ENCODE data around the gene P2RY6.

P2RY6 gene

GRCh38 chr11:73347067-73347466 is 74.9 kb downstream of the P2RY6 start:
- Histone ChIP-seq H3K4me3 (ENCODE audit: low read depth in 1 of 2, low read length in 2 of 2) (no peak overlapping the region), H4K20me1 (ENCODE audit: insufficient read depth, low read length) (0 out of 2 replicates have a peak, but pooled peaks cover 5% of the 10 kb centered on the region), H3K4me1 (ENCODE audit: insufficient read depth, low read length) (peaks cover 2% of the 10 kb centered on the region; the same call in 1 of the 2 replicates), H3K27me3 (ENCODE audit: insufficient read depth, low read length, poor library complexity) (no peaks in the 10 kb centered on the region), H3K9ac (ENCODE audit: low read depth, low read length) (no peak overlapping the region), H3K79me2 (ENCODE audit: insufficient read depth, low read length) (no peaks in the 10 kb centered on the region), H2AFZ (ENCODE audit: low read depth, low read length) (no peak overlapping the region), H3K9me3 (ENCODE audit: insufficient read depth, low read length, severe bottlenecking) (no peaks in the 10 kb centered on the region), H3K4me2 (ENCODE audit: insufficient read depth, low read length) (no peak overlapping the region), H3K36me3 (ENCODE audit: insufficient read depth, low read length) (no peaks in the 10 kb centered on the region), H3K27ac (ENCODE audit: low read length) (no peak overlapping the region)
- no peak for DNase-seq
- TF ChIP-seq CTCF (IDR thresholded peaks at IDR 0.05; ENCODE audit: borderline replicate concordance, extremely low read depth, low read length, poor library complexity, severe bottlenecking) (no peak), EZH2 (IDR thresholded peaks at IDR 0.05; ENCODE audit: borderline replicate concordance, low read depth, low read length, severe bottlenecking) (no peak)
- ATAC-seq (ENCODE audit: insufficient read depth, low read depth) = no peak

Measured in DND-41 (cell line).